Activated T-cell treated with anti-CD3 and anti-CD28 coated beads, Interleukin-2, amount 50 U/mL, for 72 hours (primary cell): Measurements from ENCODE around the gene RAMP2. TPM values are rescaled to one million over a fixed set of nuclear protein-coding genes. Genes with fewer than 3 reads are reported as not detected.

Experiments used
- ATAC-seq, 2 donors: fragments of 150-1000 bp; cut with Tn5 transposase; replicated peaks in 1 of 2; 2 replicates each; pipeline ENCODE4 v1.10.0; 2021; ENCODE audit warnings: moderate library complexity in 2 of 2, mild to moderate bottlenecking in 1 of 2
- DNase-seq, 2 donors: peaks; one replicate each; pipeline ENCODE4 v3.0.0; 2021 to 2022; ENCODE audit warnings: mixed read lengths in 1 of 2
- H3K27ac Mint-ChIP-seq: one replicate; pipeline ENCODE4 v1.8.0; 2022; ENCODE audit warnings: mild to moderate bottlenecking, moderate library complexity, mixed read lengths
- H3K27me3 Mint-ChIP-seq: one replicate; pipeline ENCODE4 v1.8.0; 2022; ENCODE audit warnings: low read depth, mixed read lengths
- H3K36me3 Mint-ChIP-seq, 2 donors: one replicate each; pipeline ENCODE4 v1.8.0; 2022; ENCODE audit warnings: mixed read lengths in 2 of 2, mild to moderate bottlenecking in 1 of 2; ENCODE audit not compliant: insufficient read depth in 2 of 2
- H3K4me1 Mint-ChIP-seq: one replicate; pipeline ENCODE4 v1.8.0; 2022; ENCODE audit warnings: low read depth, mixed read lengths
- H3K4me3 Mint-ChIP-seq, 2 donors: one replicate each; pipeline ENCODE4 v1.8.0; 2022; ENCODE audit warnings: mild to moderate bottlenecking in 2 of 2, mixed read lengths in 2 of 2, moderate library complexity in 2 of 2
- H3K9me3 Mint-ChIP-seq, 2 donors: one replicate each; pipeline ENCODE4 v1.8.0; 2022; ENCODE audit warnings: mixed read lengths in 2 of 2
- total RNA-seq, 2 donors: library from RNA; stranded (reverse); gene quantifications; one replicate each; pipeline ENCODE4 v1.2.3, GENCODE V29; 2022

The RAMP2 gene
- total RNA-seq, 2 donors from 2014 or later: not detected

DNA sequence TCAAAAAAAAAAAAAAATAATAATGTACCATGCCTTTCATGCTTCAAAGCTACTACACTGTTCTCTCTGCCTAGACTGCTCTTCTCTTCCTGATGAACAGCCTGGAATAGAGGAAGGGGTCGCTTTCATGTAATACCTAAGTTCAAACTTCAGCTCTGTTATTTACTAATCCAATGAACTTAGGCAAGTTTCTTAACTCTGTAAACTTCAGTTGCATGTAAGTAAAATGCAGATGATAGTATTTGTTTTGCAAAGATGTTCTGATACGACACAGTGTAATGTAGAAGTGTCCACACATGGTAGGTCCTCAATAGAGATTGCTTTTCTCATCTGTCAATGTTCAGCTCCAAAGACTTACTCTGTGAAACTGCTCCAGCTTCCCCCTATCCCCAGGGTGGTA, 30.9 kb downstream of the RAMP2 start:
- Mint-ChIP-seq H3K27ac (no peak overlapping the region), H3K4me1 (peaks cover 8% of the 10 kb centered on the region), H3K27me3 (peaks cover 31% of the 10 kb centered on the region), H3K9me3 (no peaks in the 10 kb centered on the region), H3K4me3 (no peak overlapping the region), H3K36me3 (no peaks in the 10 kb centered on the region)
- ATAC-seq (no peak), DNase-seq (no peak)

DNA sequence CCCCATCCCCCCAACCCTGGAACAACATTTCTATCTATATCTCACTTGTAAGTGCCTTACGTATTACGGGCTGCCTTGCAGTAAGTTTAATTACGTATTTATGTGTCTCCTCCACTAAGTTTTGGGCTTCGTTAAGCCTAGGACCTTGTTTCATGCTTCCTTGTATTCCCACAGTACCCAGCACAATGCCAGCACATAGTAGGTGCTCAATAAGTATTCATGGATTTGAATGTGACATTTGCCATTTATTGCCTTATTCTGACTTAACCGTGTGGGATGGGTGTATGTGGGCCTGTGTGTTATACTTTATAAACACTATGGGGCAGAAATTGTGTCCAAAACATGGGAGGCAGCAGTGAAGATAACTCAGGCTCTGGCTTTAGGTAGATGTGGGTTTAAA, 31.5 kb downstream of the RAMP2 start:
- Mint-ChIP-seq H3K4me1 (peaks cover 12% of the 10 kb centered on the region), H3K9me3 (no peaks in the 10 kb centered on the region), H3K4me3 (no peak overlapping the region), H3K27ac (no peak overlapping the region), H3K36me3 (no peaks in the 10 kb centered on the region), H3K27me3 (peaks cover 25% of the 10 kb centered on the region)
- ATAC-seq (no peak), DNase-seq (no peak)

DNA sequence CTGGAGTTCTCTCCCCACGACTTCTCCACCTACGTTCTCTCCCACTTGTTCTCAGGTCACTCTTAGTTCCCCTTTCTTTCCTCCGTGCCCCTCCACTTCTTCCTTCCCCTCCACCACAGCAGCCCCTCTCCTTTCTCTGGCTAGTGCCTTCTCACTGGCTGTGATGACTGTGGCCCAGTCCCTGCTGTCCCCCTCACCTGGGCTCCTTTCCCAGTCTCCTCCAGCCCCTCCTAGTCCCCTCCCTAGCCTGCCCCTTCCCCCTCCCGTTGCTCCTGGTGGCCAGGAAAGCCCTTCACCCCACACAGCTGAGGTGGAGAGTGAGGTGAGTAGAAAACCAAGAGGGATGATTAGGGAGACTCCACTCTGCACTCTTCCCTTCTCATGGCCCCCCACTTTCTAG, 34.0 kb downstream of the RAMP2 start:
- H3K36me3 Mint-ChIP-seq: peaks cover 0 to 4% of the 10 kb centered on the region in 2 donors
- peaks cover 27% of the 10 kb centered on the region for H3K4me1 Mint-ChIP-seq
- H3K27me3 Mint-ChIP-seq: peaks cover 5% of the 10 kb centered on the region
- no peak overlapping the region for H3K27ac Mint-ChIP-seq
- DNase-seq (no peak), ATAC-seq (no peak)
- H3K9me3 Mint-ChIP-seq: peaks cover 0 to 2% of the 10 kb centered on the region in 2 donors
- H3K4me3 Mint-ChIP-seq: no peak overlapping the region

DNA sequence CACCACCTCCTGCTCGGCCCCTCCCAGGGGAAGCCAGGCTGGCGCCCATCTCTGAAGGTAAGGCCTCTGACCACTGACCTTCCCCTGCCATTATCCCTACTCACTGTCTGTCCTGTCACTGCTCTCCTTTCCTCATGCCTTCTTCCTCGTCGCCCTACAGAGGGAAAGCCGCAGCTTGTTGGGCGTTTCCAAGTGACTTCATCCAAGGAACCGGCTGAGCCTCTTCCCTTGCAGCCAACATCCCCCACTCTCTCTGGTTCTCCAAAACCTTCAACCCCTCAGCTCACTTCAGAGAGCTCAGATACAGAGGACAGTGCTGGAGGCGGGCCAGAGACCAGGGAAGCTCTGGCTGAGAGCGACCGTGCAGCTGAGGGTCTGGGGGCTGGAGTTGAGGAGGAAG, 34.4 kb downstream of the RAMP2 start:
- Mint-ChIP-seq H3K27ac (no peak overlapping the region), H3K27me3 (peaks cover under 1% of the 10 kb centered on the region), H3K36me3 (peaks cover 0 to 4% of the 10 kb centered on the region in 2 donors), H3K9me3 (peaks cover 0 to 2% of the 10 kb centered on the region in 2 donors), H3K4me3 (no peak overlapping the region), H3K4me1 (peaks cover 27% of the 10 kb centered on the region)
- no peak for DNase-seq
- no peak for ATAC-seq

GRCh38 chr17:42796066-42796758, 35.2 kb downstream of the RAMP2 start:
- H3K4me3 Mint-ChIP-seq: no peak overlapping the region

GRCh38 chr17:42797067-42798007, 36.3 kb downstream of the RAMP2 start:
- Mint-ChIP-seq H3K4me1 (peaks cover 27% of the 10 kb centered on the region), H3K27ac (no peak overlapping the region), H3K36me3 (peaks cover 0 to 4% of the 10 kb centered on the region in 2 donors), H3K27me3 (no peaks in the 10 kb centered on the region), H3K4me3 (peak overlapping the region; percentile 91 to 95), H3K9me3 (peaks cover 0 to 2% of the 10 kb centered on the region in 2 donors)
- ATAC-seq (no peak), DNase-seq (no peak)

More at GRCh38 chr17:42796066-42796758, 35.2 kb downstream of the RAMP2 start:
- no peak for DNase-seq
- H3K36me3 Mint-ChIP-seq: peaks cover 0 to 4% of the 10 kb centered on the region in 2 donors
- no peak for ATAC-seq
- peaks cover 0 to 2% of the 10 kb centered on the region in 2 donors for H3K9me3 Mint-ChIP-seq
- H3K27me3 Mint-ChIP-seq: no peaks in the 10 kb centered on the region
- peaks cover 27% of the 10 kb centered on the region for H3K4me1 Mint-ChIP-seq
- H3K27ac Mint-ChIP-seq: no peak overlapping the region

DNA sequence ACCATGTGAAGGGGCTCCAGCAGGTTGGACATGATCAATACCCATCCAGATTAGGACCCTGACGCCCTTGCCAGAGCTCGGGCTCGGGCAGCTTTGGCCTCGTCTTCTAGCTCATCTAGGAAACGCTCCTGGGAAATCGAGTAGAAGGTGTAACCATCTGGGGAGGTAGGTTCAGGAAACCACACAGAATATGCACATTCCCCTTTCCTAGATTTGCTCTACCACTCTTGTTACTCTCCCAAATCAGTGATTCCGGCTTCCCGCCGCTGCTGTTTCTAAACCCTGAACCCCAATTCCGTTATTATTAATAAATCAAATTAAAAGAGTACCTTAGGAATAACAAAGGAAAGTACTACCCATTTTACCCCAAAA, 37.0 kb downstream of the RAMP2 start:
- H3K36me3 Mint-ChIP-seq: peaks cover 0 to 4% of the 10 kb centered on the region in 2 donors
- H3K27ac Mint-ChIP-seq: peak overlapping the region; percentile 44
- peak overlapping the region; percentile 91 to 95 for H3K4me3 Mint-ChIP-seq
- DNase-seq (no peak), ATAC-seq (no peak)
- H3K9me3 Mint-ChIP-seq: peaks cover 0 to 2% of the 10 kb centered on the region in 2 donors
- H3K4me1 Mint-ChIP-seq: peaks cover 27% of the 10 kb centered on the region
- no peaks in the 10 kb centered on the region for H3K27me3 Mint-ChIP-seq

DNA sequence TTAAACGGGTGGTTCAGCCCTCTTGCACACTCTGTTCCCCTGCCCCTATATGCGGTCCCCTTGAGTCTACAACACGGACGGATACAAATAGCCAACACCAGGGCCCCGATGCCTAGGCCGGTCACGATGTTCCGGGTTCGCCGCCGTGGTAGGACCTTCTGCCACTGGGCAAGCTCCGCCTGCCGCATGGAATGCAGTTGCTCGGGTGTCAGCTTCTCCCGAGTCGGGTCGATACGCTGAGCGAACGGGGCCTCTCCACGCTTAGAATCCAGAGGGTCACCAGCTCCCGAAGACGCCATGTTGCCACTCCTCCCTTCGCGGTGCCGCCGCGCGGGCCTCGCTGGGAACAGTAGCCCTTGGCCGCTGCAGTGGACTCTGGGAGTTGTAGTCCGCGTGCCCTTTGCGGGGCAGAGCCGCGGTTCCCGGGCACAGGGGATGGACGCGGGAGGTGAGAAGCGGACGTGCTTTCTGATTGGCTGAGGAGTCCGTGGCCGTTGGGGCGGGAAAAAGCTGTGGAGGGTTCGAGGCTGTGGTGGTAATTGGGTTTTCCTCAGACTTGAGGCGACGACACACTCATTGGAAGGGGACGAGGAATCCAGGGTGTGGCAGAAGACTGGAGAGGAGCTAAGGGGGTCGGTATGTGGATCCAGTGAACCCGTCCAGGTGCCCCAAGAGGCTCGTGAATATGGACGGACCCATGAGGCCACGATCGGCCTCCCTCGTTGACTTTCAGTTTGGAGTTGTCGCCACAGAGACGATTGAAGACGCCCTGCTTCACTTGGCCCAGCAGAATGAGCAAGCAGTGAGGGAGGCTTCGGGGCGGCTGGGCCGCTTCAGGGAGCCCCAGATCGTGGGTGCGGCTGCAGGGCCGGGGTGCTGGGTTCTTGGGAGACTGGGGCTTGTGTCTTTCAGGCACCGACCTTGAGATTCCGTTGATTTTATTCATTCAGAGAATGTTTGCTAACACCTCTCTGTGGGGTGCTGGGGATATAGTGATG, 37.7 kb downstream of the RAMP2 start, which contains the start of the genes CNTD1 and COA3:
TSS of gene CNTD1 (plus strand) at position 479 of the 998 bp plus-strand sequence. CDS start at position 686, 207 bp downstream.
TSS of gene COA3 (minus strand) at position 322 of the 998 bp plus-strand sequence. CDS start at position 299, 23 bp downstream.
- H3K4me1 Mint-ChIP-seq: peaks cover 27% of the 10 kb centered on the region
- peak within 1 kb of the TSS; percentile 44 for H3K27ac Mint-ChIP-seq
- DNase-seq (peak; percentile 87), ATAC-seq (peak; percentile 99 to 100)
- H3K4me3 Mint-ChIP-seq: peak within 1 kb of the TSS; percentile 91 to 95
- peaks cover 0 to 2% of the 10 kb centered on the region in 2 donors for H3K9me3 Mint-ChIP-seq
- no peaks in the 10 kb centered on the region for H3K27me3 Mint-ChIP-seq
- H3K36me3 Mint-ChIP-seq: peaks cover 0 to 4% of the 10 kb centered on the region in 2 donors

DNA sequence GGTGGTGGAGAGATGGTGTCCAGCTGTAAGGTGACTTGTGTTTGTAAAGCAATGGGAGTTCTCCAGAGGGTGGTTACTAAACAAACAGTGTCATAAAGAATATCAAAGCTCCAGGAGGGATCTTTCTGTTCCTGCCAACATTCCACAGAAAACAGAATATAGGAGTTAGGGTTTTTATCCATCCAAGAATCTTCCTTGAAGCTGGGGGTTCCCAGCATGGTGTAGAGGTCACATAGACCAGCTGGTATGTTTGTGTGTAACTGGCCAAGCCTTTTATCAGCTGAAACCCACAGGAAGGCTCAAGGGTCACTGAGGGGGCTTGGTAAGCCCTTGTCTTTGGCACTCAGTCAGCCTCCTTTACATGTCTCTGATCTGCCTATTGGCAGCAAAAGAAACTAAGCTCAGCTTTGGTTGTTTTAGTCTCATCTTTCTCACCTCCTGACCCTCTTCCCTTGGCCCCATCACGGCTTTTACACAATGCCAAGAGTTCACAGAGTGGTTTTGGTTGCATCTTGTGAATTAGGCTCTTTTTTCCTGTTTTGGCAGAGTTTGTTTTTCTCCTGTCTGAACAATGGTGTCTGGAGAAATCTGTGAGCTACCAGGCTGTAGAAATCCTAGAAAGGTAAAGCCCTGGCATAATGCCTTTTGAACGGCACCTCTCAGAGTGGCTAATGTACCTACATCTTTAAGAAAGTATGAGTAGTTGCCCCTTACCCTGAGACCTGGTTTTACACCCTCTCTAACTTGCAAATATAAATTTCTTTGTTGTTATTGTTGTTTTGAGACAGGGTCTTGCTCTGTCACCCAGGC, 42.3 kb downstream of the RAMP2 start:
- H3K36me3 Mint-ChIP-seq: peaks cover 0 to 4% of the 10 kb centered on the region in 2 donors
- ATAC-seq (no peak), DNase-seq (no peak)
- H3K4me1 Mint-ChIP-seq: peaks cover 10% of the 10 kb centered on the region
- H3K9me3 Mint-ChIP-seq: peaks cover 0 to 2% of the 10 kb centered on the region in 2 donors
- no peak overlapping the region for H3K27ac Mint-ChIP-seq
- H3K4me3 Mint-ChIP-seq: no peak overlapping the region
- H3K27me3 Mint-ChIP-seq: no peaks in the 10 kb centered on the region

GRCh38 chr17:42804918-42805367, 43.9 kb downstream of the RAMP2 start:
- DNase-seq (no peak), ATAC-seq (no peak)
- Mint-ChIP-seq H3K4me3 (no peak overlapping the region), H3K9me3 (no peaks in the 10 kb centered on the region), H3K36me3 (peaks cover 0 to 1% of the 10 kb centered on the region in 2 donors), H3K27me3 (no peaks in the 10 kb centered on the region), H3K4me1 (no peaks in the 10 kb centered on the region), H3K27ac (no peak overlapping the region)

- peaks cover 4 to 8% of the 10 kb centered on the region in 2 donors for H3K36me3 Mint-ChIP-seq
- no peaks in the 10 kb centered on the region for H3K27me3 Mint-ChIP-seq
- H3K4me3 Mint-ChIP-seq: no peak overlapping the region
- H3K27ac Mint-ChIP-seq: no peak overlapping the region
- no peaks in the 10 kb centered on the region for H3K9me3 Mint-ChIP-seq
- no peak for ATAC-seq
- no peaks in the 10 kb centered on the region for H3K4me1 Mint-ChIP-seq
- DNase-seq: no peak
Measured at GRCh38 chr17:42806249-42806648, 45.2 kb downstream of the RAMP2 start.
